H1 (cell line): Measurements from ENCODE around the gene FAM209B. TPM values are rescaled to one million over a fixed set of nuclear protein-coding genes. Genes with fewer than 3 reads are reported as not detected.

ENCODE experiments used
- BACH1 ChIP-seq: IDR thresholded peaks from 2 replicates; pipeline ENCODE4 v1.6.1; 2012; ENCODE audit warnings: low read length, improper control_type of control experiment
- CHD1 ChIP-seq: IDR thresholded peaks from 2 replicates; pipeline ENCODE4 v1.6.1; 2012; ENCODE audit warnings: low read depth, low read length, improper control_type of control experiment
- FOSL1 ChIP-seq: IDR thresholded peaks from 2 replicates; pipeline ENCODE4 v1.6.1; 2011; ENCODE audit warnings: mild to moderate bottlenecking, low read depth, low read length, moderate library complexity; ENCODE audit not compliant: insufficient read depth
- KDM4A ChIP-seq: IDR thresholded peaks from one replicate; pipeline ENCODE4 v1.7.1; 2012; ENCODE audit warnings: low read depth, mild to moderate bottlenecking, moderate library complexity, low read length, inconsistent platforms; ENCODE audit not compliant: severe bottlenecking
- NANOG ChIP-seq: IDR thresholded peaks from 2 replicates; pipeline ENCODE4 v1.6.1; 2011; ENCODE audit warnings: low read length, low read depth, mild to moderate bottlenecking, inconsistent platforms; ENCODE audit not compliant: insufficient read depth, poor library complexity, severe bottlenecking
- RFX5 ChIP-seq: IDR thresholded peaks from 2 replicates; pipeline ENCODE4 v1.6.1; 2011; ENCODE audit warnings: low read depth, low read length, improper control_type of control experiment, borderline replicate concordance
- SIN3A ChIP-seq, 2 experiments: IDR thresholded peaks in 1 of 2; conservative IDR thresholded peaks in 1 of 2; 2 replicates each; pipeline ENCODE4 v1.6.1; 2011 to 2012; ENCODE audit warnings: low read length in 2 of 2, improper control_type of control experiment in 1 of 2, low read depth in 1 of 2, mild to moderate bottlenecking in 1 of 2
- SP2 ChIP-seq: IDR thresholded peaks from 2 replicates; pipeline ENCODE4 v1.6.1; 2012; ENCODE audit warnings: mild to moderate bottlenecking, low read length, inconsistent platforms
- polyA plus RNA-seq, 7 experiments: library from polyadenylated mRNA; depleted of rRNA in 3 of 7; stranded (reverse) in 5 of 7; unstranded in 2 of 7; fragments of >200 nt in 5 of 7; fragments of 200-250 nt in 2 of 7; gene quantifications; 1 replicate in 5 of 7; 2 replicates in 1 of 7; 4 replicates in 1 of 7; pipeline versions ENCODE4 v1.2.1 to v1.2.3, GENCODE V29; 2011 to 2013; ENCODE audit warnings: missing spikeins in 2 of 7, mixed read lengths in 2 of 7
- total RNA-seq: library from RNA; stranded (reverse); fragmentation: NEBNext Ultra II Directional; extraction: Animal tissue kit (Norgen Biotek cat#: 25700); gene quantifications from 2 replicates; pipeline ENCODE4 v1.2.1, GENCODE V29; 2021

Gene FAM209B
- total and polyA plus RNA-seq, 2 of the 8 experiments (the other 6 are each of a cell fraction or from before 2014, with no cell fraction given), result 0.29 TPM; not detected in 1

DNA sequence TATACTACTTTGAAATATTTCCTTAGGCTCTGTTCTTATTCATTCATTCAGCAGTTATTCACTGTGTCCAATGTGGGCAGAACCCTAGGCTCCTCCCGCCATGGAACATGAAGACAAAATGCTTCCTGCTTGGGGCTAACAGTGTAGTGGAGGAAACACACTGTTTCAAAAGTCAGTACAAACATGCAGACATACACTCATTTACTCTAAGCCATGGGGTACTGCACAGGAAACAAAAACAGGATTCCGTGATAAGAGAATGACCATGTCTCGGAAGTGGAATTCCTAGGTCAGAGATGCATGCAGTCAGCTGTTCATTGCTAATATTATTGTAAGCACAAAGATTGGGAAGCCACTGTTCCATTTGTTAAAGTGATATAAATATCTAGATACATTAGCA is 26.9 kb upstream of the FAM209B start (continued):
- TF ChIP-seq FOSL1 (no peak), BACH1 (no peak), SP2 (no peak), KDM4A (no peak), RFX5 (no peak), SIN3A (conservative IDR thresholded peaks at IDR 0.05 in 1 of 2, IDR thresholded peaks at IDR 0.05 in 1 of 2; ENCODE audit: low read depth in 1 of 2, low read length in 2 of 2) (no peak), NANOG (no peak), CHD1 (no peak)
